HepG2 (cell line): Measurements from ENCODE around the gene PNKP. TPM values are rescaled to one million over a fixed set of nuclear protein-coding genes. Genes with fewer than 3 reads are reported as not detected.

ENCODE experiments used
- ATAC-seq: fragments of 200-7000 bp; cut with Tn5 transposase; 3 replicates; pipeline ENCODE4 v1.9.1; 2020; ENCODE audit warnings: mild to moderate bottlenecking, moderate library complexity
- BruUV-seq: library from RNA; stranded (reverse); fragments of 400-500 nt; replicated peaks from 2 replicates; lab custom pipeline; 2021; lab: Mats Ljungman, UMichigan
- CTCF ChIA-PET: fragments of 300-600 bp; formaldehyde crosslinking; extraction: SDS; loops from one replicate; lab custom pipeline; 2021; ENCODE audit warnings: low total read pairs, inconsistent platforms, low intra/inter-chr PET ratio; lab: Yijun Ruan, JAX
- POLR2A ChIA-PET: fragments of 350-600 bp; sonication (Branson Sonifier 250); formaldehyde crosslinking; loops from one replicate; lab custom pipeline; 2020; ENCODE audit warnings: antibody characterized with exemption, inconsistent platforms; lab: Yijun Ruan, JAX
- DNase-seq: peaks from one replicate; pipeline ENCODE4 v3.0.0-alpha.2; 2015; ENCODE audit warnings: low spot score
- FAIRE-seq: peaks from 3 replicates; lab custom pipeline; 2011; peaks lifted over from hg19 to GRCh38; lab: Jason Lieb, UNC
- H2AFZ ChIP-seq: one replicate; pipeline ENCODE4 v1.6.1; 2011; ENCODE audit warnings: low read length, inconsistent platforms
- H3K27ac ChIP-seq: fragments of 300-600 bp; 3 replicates; pipeline ENCODE4 v1.8.0; 2011; ENCODE audit warnings: mixed run types, mild to moderate bottlenecking, mixed read lengths, low read length, inconsistent platforms; ENCODE audit not compliant: insufficient read depth; ENCODE audit errors: extremely low read length
- H3K27me3 ChIP-seq, 2 experiments: fragments of 200-600 bp in 1 of 2; 2 replicates in 1 of 2; 3 replicates in 1 of 2; pipeline versions ENCODE4 v1.6.0 to v1.8.0; 2011; ENCODE audit warnings: low read length in 2 of 2, mild to moderate bottlenecking in 2 of 2, moderate library complexity in 2 of 2, inconsistent platforms in 1 of 2; ENCODE audit not compliant: insufficient read depth in 2 of 2, control insufficient read depth in 1 of 2
- H3K36me3 ChIP-seq, 2 experiments: fragments of 200-600 bp in 1 of 2; replicated peaks in 1 of 2; 2 replicates in 1 of 2; 3 replicates in 1 of 2; pipeline versions ENCODE4 v1.5.1 to v1.8.0; 2011; ENCODE audit warnings: low read length in 2 of 2, inconsistent platforms in 1 of 2; ENCODE audit not compliant: insufficient read depth in 2 of 2, control insufficient read depth in 1 of 2
- H3K4me1 ChIP-seq: 2 replicates; pipeline ENCODE4 v1.5.1; 2012; ENCODE audit warnings: low read length, inconsistent platforms; ENCODE audit not compliant: insufficient read depth
- H3K4me2 ChIP-seq: 2 replicates; pipeline ENCODE4 v1.6.0; 2011; ENCODE audit warnings: low read depth, low read length, inconsistent platforms
- H3K4me3 ChIP-seq, 3 experiments: fragments of 200-600 bp in 1 of 3; sonication (generic), shearing (Covaris generic) in 1 of 3; replicated peaks in 1 of 3; 2 replicates each; pipeline ENCODE4 v1.5.1; 2011 to 2016; ENCODE audit warnings: low read length in 3 of 3, inconsistent platforms in 2 of 3, low read depth in 2 of 3, mild to moderate bottlenecking in 2 of 3, control low read depth in 1 of 3, mixed read lengths in 1 of 3; ENCODE audit not compliant: insufficient read depth in 1 of 3
- H3K79me2 ChIP-seq: one replicate; pipeline ENCODE4 v1.6.1; 2011; ENCODE audit warnings: low read length, inconsistent platforms; ENCODE audit not compliant: insufficient read depth
- H3K9ac ChIP-seq: 2 replicates; pipeline ENCODE4 v1.6.0; 2011; ENCODE audit warnings: mild to moderate bottlenecking, low read depth, low read length, inconsistent platforms; ENCODE audit not compliant: insufficient read depth
- H3K9me3 ChIP-seq: 2 replicates; pipeline ENCODE4 v1.5.1; 2012; ENCODE audit warnings: mild to moderate bottlenecking, low read length
- H4K20me1 ChIP-seq: 2 replicates; pipeline ENCODE4 v1.6.0; 2011; ENCODE audit warnings: inconsistent platforms, mild to moderate bottlenecking, low read length, moderate library complexity; ENCODE audit not compliant: insufficient read depth
- AGO1 ChIP-seq: fragments of 200-400 bp; formaldehyde crosslinking; IDR thresholded peaks from 2 replicates; pipeline ENCODE4 v1.6.1; 2017; ENCODE audit warnings: mild to moderate bottlenecking, low read depth, low read length, moderate library complexity; ENCODE audit not compliant: poor library complexity, severe bottlenecking
- AGO2 ChIP-seq: fragments of 200-400 bp; formaldehyde crosslinking; optimal IDR thresholded peaks from 2 replicates; pipeline ENCODE3; 2017; ENCODE audit warnings: mild to moderate bottlenecking, low read depth, low read length, moderate library complexity
- HDAC2 ChIP-seq: sonication (generic); formaldehyde crosslinking; IDR thresholded peaks from 2 replicates; pipeline ENCODE4 v1.4.0; 2020; ENCODE audit warnings: missing genetic modification reagents
- HNRNPL ChIP-seq: fragments of 200-400 bp; formaldehyde crosslinking; IDR thresholded peaks from 2 replicates; pipeline ENCODE4 v1.6.1; 2017; ENCODE audit warnings: mild to moderate bottlenecking, low read depth, low read length
- HNRNPUL1 ChIP-seq: fragments of 200-400 bp; formaldehyde crosslinking; IDR thresholded peaks from 2 replicates; pipeline ENCODE4 v1.6.1; 2017; ENCODE audit warnings: low read depth, mild to moderate bottlenecking, low read length, moderate library complexity
- KDM1A ChIP-seq: IDR thresholded peaks from 2 replicates; pipeline ENCODE4 v1.6.1; 2016; ENCODE audit warnings: missing compliant biosample characterization
- PATZ1 ChIP-seq: sonication (generic); formaldehyde crosslinking; IDR thresholded peaks from 2 replicates; pipeline ENCODE4 v1.4.0; 2020; ENCODE audit warnings: missing genetic modification reagents
- POLR2A ChIP-seq, 2 experiments: IDR thresholded peaks; 2 replicates each; pipeline ENCODE4 v1.6.1; 2011; ENCODE audit warnings: low read depth in 2 of 2, low read length in 2 of 2, mild to moderate bottlenecking in 1 of 2, moderate library complexity in 1 of 2; ENCODE audit not compliant: insufficient read depth in 1 of 2
- POLR2G ChIP-seq: fragments of 200-400 bp; formaldehyde crosslinking; IDR thresholded peaks from 2 replicates; pipeline ENCODE4 v1.6.1; 2018; ENCODE audit warnings: mild to moderate bottlenecking, low read depth, low read length, moderate library complexity
- RBFOX2 ChIP-seq: fragments of 200-400 bp; formaldehyde crosslinking; IDR thresholded peaks from 2 replicates; pipeline ENCODE4 v1.6.1; 2017; ENCODE audit warnings: low read depth, mild to moderate bottlenecking, low read length
- SALL1 ChIP-seq: sonication (generic); formaldehyde crosslinking; IDR thresholded peaks from 2 replicates; pipeline ENCODE4 v1.8.0; 2022; ENCODE audit warnings: mild to moderate bottlenecking, missing genetic modification reagents
- SIN3B ChIP-seq: fragments of 150-350 bp; IDR thresholded peaks from 2 replicates; pipeline ENCODE4 v1.6.1; 2014; ENCODE audit warnings: low read length
- SUZ12 ChIP-seq: fragments of 150-350 bp; IDR thresholded peaks from 2 replicates; pipeline ENCODE4 v1.6.1; 2014; ENCODE audit warnings: low read depth, low read length
- ZNF274 ChIP-seq: sonication (generic); formaldehyde crosslinking; IDR thresholded peaks from 2 replicates; pipeline ENCODE4 v1.5.1; 2020; ENCODE audit warnings: mild to moderate bottlenecking, missing genetic modification reagents
- WGBS: methylation state at CpG from one replicate; pipeline ENCODE4 v1.1.6; 2017; ENCODE audit warnings: low lambda C conversion rate; 5-methylcytosine and 5-hydroxymethylcytosine counted together
- in situ Hi-C: cut with HindIII; loops from 2 replicates; pipeline ENCODE4 v1.10.0; 2017; ENCODE audit warnings: low pct_unique_long_range_greater_than_20kb; ENCODE audit not compliant: extremely low pct_ligation_motif_present
- intact Hi-C: fragments of 100-400 bp; cut with micrococcal nuclease; formaldehyde crosslinking; loops from one replicate; pipeline ENCODE4 v1.10.0; 2022; ENCODE audit not compliant: unreplicated experiment
- polyA plus RNA-seq, 8 experiments: library from polyadenylated mRNA; depleted of rRNA in 3 of 8; stranded (reverse) in 7 of 8; unstranded in 1 of 8; fragments of >200 nt; fragmentation: Illumina TruSeq in 4 of 8; extraction: Trizol in 4 of 8; gene quantifications; 2 replicates each; pipeline versions ENCODE4 v1.2.1 to v1.2.3, GENCODE V29; 2011 to 2016; ENCODE audit warnings: low read depth in 4 of 8, missing spikeins in 1 of 8, mixed read lengths in 1 of 8; ENCODE audit not compliant: insufficient read depth in 1 of 8
- total RNA-seq, 5 experiments: library from RNA; depleted of rRNA; stranded (reverse); fragments of >200 nt; fragmentation: Illumina TruSeq; extraction: Trizol; gene quantifications; 2 replicates each; pipeline ENCODE4 v1.2.3, GENCODE V29; 2016; ENCODE audit warnings: low read depth in 1 of 5

PNKP gene
- total and polyA plus RNA-seq, 2 of the 13 experiments (the other 11 are each of a cell fraction or from before 2014, with no cell fraction given): 12.7 to 27.1 TPM

- Histone ChIP-seq H3K4me2 (no peak overlapping the region), H3K27me3 (no peaks in the 10 kb centered on the region), H3K36me3 (peaks cover 41 to 77% of the 10 kb centered on the region in 2 experiments), H3K4me3 (no peak overlapping the region), H3K4me1 (peaks cover 9% of the 10 kb centered on the region), H3K9me3 (no peaks in the 10 kb centered on the region), H3K79me2 (peaks cover 4% of the 10 kb centered on the region), H4K20me1 (peaks cover 1% of the 10 kb centered on the region), H3K27ac (no peak overlapping the region), H2AFZ (no peak overlapping the region), H3K9ac (no peak overlapping the region)
- no peak for FAIRE-seq
- TF ChIP-seq HNRNPUL1 (no peak), SALL1 (CRISPR knock-in tag) (peak; percentile 11; the same call in 1 of the 2 replicates), KDM1A (CRISPR knock-in tag) (no peak), PATZ1 (0 out of 2 replicates have a peak, but pooled peaks have one; percentile 41), HNRNPL (no peak), RBFOX2 (peak; percentile 68), SIN3B (no peak), HDAC2 (CRISPR knock-in tag) (no peak), ZNF274 (CRISPR knock-in tag) (no peak), POLR2G (peak; percentile 27; the same call in 1 of the 2 replicates), SUZ12 (no peak), AGO2 (peak; percentile 49), AGO1 (peak; percentile 56), POLR2A (IDR thresholded peaks at IDR 0.05; ENCODE audit: insufficient read depth in 1 of 2, low read depth in 2 of 2, low read length in 2 of 2) (peak in 1 of 2 experiments; percentile 55; a peak in 2 of 4 replicates)
- ChIA-PET POLR2A (interaction anchor here (1.8 kb wide), 1 partner anchor 10 kb away, joined by 6 read pairs; no protein-coding TSS in a partner anchor), CTCF (no interaction called here)
- intact Hi-C loops (no loop called here), in situ Hi-C loops (no loop called here)
- ATAC-seq: peak; percentile 1; the same call in 1 of the 3 replicates
- DNase-seq: no peak
- BruUV-seq: no TSS peak
- WGBS: 90% methylated on average over 5 of the region's 22 CpGs
Measured at GRCh38 chr19:49859682-49860335, 7.6 kb downstream of the PNKP start.
